Lung (tissue), 16 donors: ENCODE results near the gene SLC17A4. TPM values are rescaled to one million over a fixed set of nuclear protein-coding genes. Genes with fewer than 3 reads are reported as not detected.
A peak's percentile ranks its signal among the peaks of the same experiment; 100 is the strongest.

Source experiments
- ATAC-seq: fragments of 200-7000 bp; cut with Tn5 transposase; one replicate; pipeline ENCODE4 v1.9.1; 2020; ENCODE audit warnings: moderate number of reproducible peaks; ENCODE audit not compliant: insufficient read depth, low FRiP score
- DNase-seq, 3 donors: peaks; one replicate each; pipeline ENCODE4 v3.0.0-alpha.2; 2013 to 2017
- H3K27ac ChIP-seq, 2 donors: one replicate each; pipeline ENCODE4 v1.5.1; 2013; ENCODE audit warnings: mild to moderate bottlenecking in 2 of 2, moderate library complexity in 2 of 2, control low read depth in 1 of 2, inconsistent platforms in 1 of 2, low read depth in 1 of 2, low read length in 1 of 2
- H3K27me3 ChIP-seq, 3 donors: one replicate each; pipeline ENCODE4 v1.5.1; 2013; ENCODE audit warnings: low read length in 2 of 3; ENCODE audit not compliant: control insufficient read depth in 3 of 3, insufficient read depth in 3 of 3
- H3K36me3 ChIP-seq, 4 donors: one replicate each; pipeline ENCODE4 v1.5.1; 2013; ENCODE audit warnings: low read length in 4 of 4, mild to moderate bottlenecking in 1 of 4, moderate library complexity in 1 of 4; ENCODE audit not compliant: control insufficient read depth in 4 of 4, insufficient read depth in 4 of 4
- H3K4me1 ChIP-seq, 5 donors: one replicate each; pipeline ENCODE4 v1.5.1; 2013; ENCODE audit warnings: low read length in 5 of 5, mild to moderate bottlenecking in 2 of 5, moderate library complexity in 1 of 5; ENCODE audit not compliant: control insufficient read depth in 5 of 5, insufficient read depth in 5 of 5
- H3K4me3 ChIP-seq: one replicate; pipeline ENCODE4 v1.5.1; 2013; ENCODE audit warnings: mild to moderate bottlenecking, control low read depth, moderate library complexity
- H3K9ac ChIP-seq, 2 donors: one replicate each; pipeline ENCODE4 v1.5.1; 2013; ENCODE audit warnings: low read length in 2 of 2, control low read depth in 1 of 2; ENCODE audit not compliant: insufficient read depth in 1 of 2
- H3K9me3 ChIP-seq, 4 donors: one replicate each; pipeline ENCODE4 v1.5.1; 2013; ENCODE audit warnings: low read length in 3 of 4, mild to moderate bottlenecking in 1 of 4, moderate library complexity in 1 of 4; ENCODE audit not compliant: control insufficient read depth in 4 of 4, insufficient read depth in 3 of 4
- WGBS, 2 donors: extraction: QIAGEN DNeasy Blood & Tissue Kit; methylation state at CpG; one replicate each; pipeline ENCODE4 v1.1.7; 2013; 5-methylcytosine and 5-hydroxymethylcytosine counted together
- long read RNA-seq, 5 donors: transcript quantifications; one replicate each; lab custom pipeline, GENCODE V29; 2026
- polyA plus RNA-seq, 2 donors: library from polyadenylated mRNA; stranded (reverse); fragments of 200-250 nt; gene quantifications; one replicate each; pipeline ENCODE4 v1.2.1, GENCODE V29; 2013
- total RNA-seq, 2 donors: library from RNA; depleted of rRNA in 1 of 2; stranded (reverse); fragments of >200 nt in 1 of 2; gene quantifications; one replicate each; pipeline ENCODE4 v1.2.1, GENCODE V29; 2014 to 2021
- TF ChIP-seq, protein P1 (sequence below): IDR thresholded peaks from 2 replicates; pipeline ENCODE4 v1.5.1; 2012; ENCODE audit warnings: mild to moderate bottlenecking; ENCODE audit errors: control extremely low read depth, extremely low read depth
- donor health status: control.
- donor health status: control.
- donor health status: Bipolar disorder and iron deficiency.
- donor health status: healthy.
- donor health status: DM: yes; HTN: yes; CAD: no.

SLC17A4 gene, protein sequence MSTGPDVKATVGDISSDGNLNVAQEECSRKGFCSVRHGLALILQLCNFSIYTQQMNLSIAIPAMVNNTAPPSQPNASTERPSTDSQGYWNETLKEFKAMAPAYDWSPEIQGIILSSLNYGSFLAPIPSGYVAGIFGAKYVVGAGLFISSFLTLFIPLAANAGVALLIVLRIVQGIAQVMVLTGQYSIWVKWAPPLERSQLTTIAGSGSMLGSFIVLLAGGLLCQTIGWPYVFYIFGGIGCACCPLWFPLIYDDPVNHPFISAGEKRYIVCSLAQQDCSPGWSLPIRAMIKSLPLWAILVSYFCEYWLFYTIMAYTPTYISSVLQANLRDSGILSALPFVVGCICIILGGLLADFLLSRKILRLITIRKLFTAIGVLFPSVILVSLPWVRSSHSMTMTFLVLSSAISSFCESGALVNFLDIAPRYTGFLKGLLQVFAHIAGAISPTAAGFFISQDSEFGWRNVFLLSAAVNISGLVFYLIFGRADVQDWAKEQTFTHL
- total RNA-seq (not detected), polyA plus RNA-seq (not detected)
- long read RNA-seq, donor 1: 0 reads
- long read RNA-seq, donor 2: 0 reads
- long read RNA-seq, donor 3: 0 reads
- long read RNA-seq, donor 4: 0 reads
- long read RNA-seq, donor 5: 0 reads

DNA sequence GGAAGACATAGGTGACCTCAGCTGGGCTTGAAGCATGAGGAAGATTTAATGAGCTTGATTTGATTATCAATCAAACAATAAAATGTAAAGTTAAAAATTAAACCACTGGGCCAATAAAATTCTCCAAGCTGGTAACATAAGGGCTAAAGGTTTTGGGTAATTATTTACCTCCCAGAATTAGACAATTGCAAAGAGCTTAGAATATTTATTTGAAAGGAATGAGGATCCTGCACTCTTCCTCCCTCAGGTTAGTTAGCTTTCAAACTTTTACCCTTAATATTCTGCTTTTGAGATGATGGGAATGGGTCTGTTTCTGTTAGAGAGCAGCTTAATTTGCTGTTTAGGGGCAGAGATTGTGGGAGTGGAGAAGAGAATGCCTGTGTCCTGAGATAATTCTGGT, at the start of gene SLC17A4:
TSS of gene SLC17A4 (plus strand) at position 208 of the 400 bp plus-strand sequence. CDS start 7,221 bp downstream, outside the sequence.
- ATAC-seq: no peak
- Histone ChIP-seq H3K4me1 (no peaks in the 10 kb centered on the region), H3K4me3 (no peak within 1 kb of the TSS), H3K27ac (no peak within 1 kb of the TSS), H3K27me3 (no peaks in the 10 kb centered on the region), H3K9ac (no peak within 1 kb of the TSS), H3K9me3 (no peaks in the 10 kb centered on the region), H3K36me3 (no peaks in the 10 kb centered on the region)
- DNase-seq: no peak
- TF ChIP-seq, protein P1, sequence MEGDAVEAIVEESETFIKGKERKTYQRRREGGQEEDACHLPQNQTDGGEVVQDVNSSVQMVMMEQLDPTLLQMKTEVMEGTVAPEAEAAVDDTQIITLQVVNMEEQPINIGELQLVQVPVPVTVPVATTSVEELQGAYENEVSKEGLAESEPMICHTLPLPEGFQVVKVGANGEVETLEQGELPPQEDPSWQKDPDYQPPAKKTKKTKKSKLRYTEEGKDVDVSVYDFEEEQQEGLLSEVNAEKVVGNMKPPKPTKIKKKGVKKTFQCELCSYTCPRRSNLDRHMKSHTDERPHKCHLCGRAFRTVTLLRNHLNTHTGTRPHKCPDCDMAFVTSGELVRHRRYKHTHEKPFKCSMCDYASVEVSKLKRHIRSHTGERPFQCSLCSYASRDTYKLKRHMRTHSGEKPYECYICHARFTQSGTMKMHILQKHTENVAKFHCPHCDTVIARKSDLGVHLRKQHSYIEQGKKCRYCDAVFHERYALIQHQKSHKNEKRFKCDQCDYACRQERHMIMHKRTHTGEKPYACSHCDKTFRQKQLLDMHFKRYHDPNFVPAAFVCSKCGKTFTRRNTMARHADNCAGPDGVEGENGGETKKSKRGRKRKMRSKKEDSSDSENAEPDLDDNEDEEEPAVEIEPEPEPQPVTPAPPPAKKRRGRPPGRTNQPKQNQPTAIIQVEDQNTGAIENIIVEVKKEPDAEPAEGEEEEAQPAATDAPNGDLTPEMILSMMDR: no peak

DNA sequence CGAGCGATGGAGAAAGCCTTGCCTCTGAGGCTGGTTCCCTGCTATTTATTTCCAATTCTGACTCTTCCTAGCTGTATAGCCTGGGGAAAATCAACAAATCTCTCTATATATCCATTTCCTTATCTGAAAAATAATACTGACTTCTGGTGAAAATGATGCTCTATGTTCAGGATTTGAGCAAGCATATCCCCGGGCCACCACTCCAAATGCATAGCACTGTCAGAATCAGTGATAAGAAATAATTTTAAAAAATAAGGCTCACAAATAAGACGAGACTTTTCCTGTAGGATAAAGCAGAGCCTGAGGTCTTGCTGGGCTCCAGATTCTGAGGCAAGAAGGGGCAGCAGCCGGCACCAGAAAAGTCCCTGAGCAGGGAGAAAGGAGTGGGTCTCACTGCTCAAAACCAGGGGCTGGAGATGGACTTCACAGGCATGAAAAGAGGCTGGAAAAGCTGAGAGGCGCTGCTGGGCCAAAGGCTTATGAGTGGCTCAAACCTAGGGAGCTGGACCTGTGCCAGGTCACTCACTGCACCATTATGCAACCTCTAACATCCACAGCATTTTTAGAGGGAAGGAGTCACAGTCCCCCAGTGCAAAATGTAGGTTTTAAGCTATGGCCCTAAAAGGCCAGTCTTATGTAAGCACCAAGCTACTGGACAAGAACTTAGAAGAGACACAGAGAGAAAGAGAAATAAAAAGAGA, 48.1 kb upstream of the SLC17A4 start:
- no peaks in the 10 kb centered on the region for H3K4me1 ChIP-seq
- no peaks in the 10 kb centered on the region for H3K36me3 ChIP-seq
- no peak overlapping the region for H3K27ac ChIP-seq
- DNase-seq (peak in 2 of 3 donors; percentile 42 to 68), ATAC-seq (no peak)
- 80 to 83% methylated on average over 6 of the region's 6 CpGs for WGBS, 2 donors
- no peak overlapping the region for H3K9ac ChIP-seq
- no peak overlapping the region for H3K4me3 ChIP-seq
- H3K27me3 ChIP-seq: peaks cover 0 to 2% (median 0%) of the 10 kb centered on the region in 3 donors
- H3K9me3 ChIP-seq: peaks cover 0 to 2% (median 0%) of the 10 kb centered on the region in 4 donors
- TF ChIP-seq, protein P1: no peak

DNA sequence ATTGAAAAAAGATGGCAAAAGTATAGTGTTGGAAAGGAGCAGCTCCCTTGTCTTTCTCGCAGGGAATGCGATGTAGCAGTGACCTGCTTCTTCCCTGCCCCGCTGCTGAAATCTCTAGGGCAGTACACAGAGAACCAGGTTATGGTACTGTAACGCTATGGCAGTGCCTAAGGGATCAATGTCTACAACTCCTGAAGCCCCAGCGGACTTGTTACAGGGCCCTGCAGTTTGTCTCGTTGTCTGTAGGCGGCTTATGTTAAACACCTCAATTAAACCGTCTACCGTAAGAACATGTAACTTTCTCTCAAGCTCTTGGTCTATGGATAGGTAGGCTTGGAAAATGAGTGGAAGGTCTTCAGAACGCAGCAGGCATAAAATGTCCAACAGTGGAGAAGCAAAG, 44.8 kb upstream of the SLC17A4 start:
- H3K36me3 ChIP-seq: no peaks in the 10 kb centered on the region
- H3K27me3 ChIP-seq: no peaks in the 10 kb centered on the region
- TF ChIP-seq, protein P1: no peak
- H3K9ac ChIP-seq: no peak overlapping the region
- 91 to 97% methylated on average over 10 of the region's 10 CpGs for WGBS, 2 donors
- peaks cover 0 to 2% (median 0%) of the 10 kb centered on the region in 4 donors for H3K9me3 ChIP-seq
- DNase-seq: no peak
- no peak overlapping the region for H3K4me3 ChIP-seq
- H3K4me1 ChIP-seq: peaks cover 0 to 3% (median 0%) of the 10 kb centered on the region in 5 donors
- no peak for ATAC-seq
- H3K27ac ChIP-seq: no peak overlapping the region
